HepG2 (cell line): ENCODE results near the gene CADPS. TPM values are rescaled to one million over a fixed set of nuclear protein-coding genes. Genes with fewer than 3 reads are reported as not detected.

Experiments used
- ATAC-seq: fragments of 200-7000 bp; cut with Tn5 transposase; 3 replicates; pipeline ENCODE4 v1.9.1; 2020; ENCODE audit warnings: mild to moderate bottlenecking, moderate library complexity
- BruUV-seq: library from RNA; stranded (reverse); fragments of 400-500 nt; replicated peaks from 2 replicates; lab custom pipeline; 2021; lab: Mats Ljungman, UMichigan
- CTCF ChIA-PET: fragments of 300-600 bp; formaldehyde crosslinking; extraction: SDS; loops from one replicate; lab custom pipeline; 2021; ENCODE audit warnings: low total read pairs, inconsistent platforms, low intra/inter-chr PET ratio; lab: Yijun Ruan, JAX
- POLR2A ChIA-PET: fragments of 350-600 bp; sonication (Branson Sonifier 250); formaldehyde crosslinking; loops from one replicate; lab custom pipeline; 2020; ENCODE audit warnings: antibody characterized with exemption, inconsistent platforms; lab: Yijun Ruan, JAX
- DNase-seq: peaks from one replicate; pipeline ENCODE4 v3.0.0-alpha.2; 2015; ENCODE audit warnings: low spot score
- FAIRE-seq: peaks from 3 replicates; lab custom pipeline; 2011; peaks lifted over from hg19 to GRCh38; lab: Jason Lieb, UNC
- H2AFZ ChIP-seq: one replicate; pipeline ENCODE4 v1.6.1; 2011; ENCODE audit warnings: low read length, inconsistent platforms
- H3K27ac ChIP-seq: fragments of 300-600 bp; 3 replicates; pipeline ENCODE4 v1.8.0; 2011; ENCODE audit warnings: mixed run types, mild to moderate bottlenecking, mixed read lengths, low read length, inconsistent platforms; ENCODE audit not compliant: insufficient read depth; ENCODE audit errors: extremely low read length
- H3K27me3 ChIP-seq, 2 experiments: fragments of 200-600 bp in 1 of 2; 2 replicates in 1 of 2; 3 replicates in 1 of 2; pipeline versions ENCODE4 v1.6.0 to v1.8.0; 2011; ENCODE audit warnings: low read length in 2 of 2, mild to moderate bottlenecking in 2 of 2, moderate library complexity in 2 of 2, inconsistent platforms in 1 of 2; ENCODE audit not compliant: insufficient read depth in 2 of 2, control insufficient read depth in 1 of 2
- H3K36me3 ChIP-seq, 2 experiments: fragments of 200-600 bp in 1 of 2; replicated peaks in 1 of 2; 2 replicates in 1 of 2; 3 replicates in 1 of 2; pipeline versions ENCODE4 v1.5.1 to v1.8.0; 2011; ENCODE audit warnings: low read length in 2 of 2, inconsistent platforms in 1 of 2; ENCODE audit not compliant: insufficient read depth in 2 of 2, control insufficient read depth in 1 of 2
- H3K4me1 ChIP-seq: 2 replicates; pipeline ENCODE4 v1.5.1; 2012; ENCODE audit warnings: low read length, inconsistent platforms; ENCODE audit not compliant: insufficient read depth
- H3K4me2 ChIP-seq: 2 replicates; pipeline ENCODE4 v1.6.0; 2011; ENCODE audit warnings: low read depth, low read length, inconsistent platforms
- H3K4me3 ChIP-seq, 3 experiments: fragments of 200-600 bp in 1 of 3; sonication (generic), shearing (Covaris generic) in 1 of 3; replicated peaks in 1 of 3; 2 replicates each; pipeline ENCODE4 v1.5.1; 2011 to 2016; ENCODE audit warnings: low read length in 3 of 3, inconsistent platforms in 2 of 3, low read depth in 2 of 3, mild to moderate bottlenecking in 2 of 3, control low read depth in 1 of 3, mixed read lengths in 1 of 3; ENCODE audit not compliant: insufficient read depth in 1 of 3
- H3K79me2 ChIP-seq: one replicate; pipeline ENCODE4 v1.6.1; 2011; ENCODE audit warnings: low read length, inconsistent platforms; ENCODE audit not compliant: insufficient read depth
- H3K9ac ChIP-seq: 2 replicates; pipeline ENCODE4 v1.6.0; 2011; ENCODE audit warnings: mild to moderate bottlenecking, low read depth, low read length, inconsistent platforms; ENCODE audit not compliant: insufficient read depth
- H3K9me3 ChIP-seq: 2 replicates; pipeline ENCODE4 v1.5.1; 2012; ENCODE audit warnings: mild to moderate bottlenecking, low read length
- H4K20me1 ChIP-seq: 2 replicates; pipeline ENCODE4 v1.6.0; 2011; ENCODE audit warnings: inconsistent platforms, mild to moderate bottlenecking, low read length, moderate library complexity; ENCODE audit not compliant: insufficient read depth
- ATF7-NPFF ChIP-seq: sonication (generic); formaldehyde crosslinking; IDR thresholded peaks from 2 replicates; pipeline ENCODE4 v1.8.1; 2023; ENCODE audit warnings: mild to moderate bottlenecking, low read depth, missing genetic modification reagents, moderate library complexity
- CBX2 ChIP-seq, 2 experiments: fragments of 200-600 bp in 1 of 2; sonication (generic); formaldehyde crosslinking in 1 of 2; IDR thresholded peaks; 2 replicates each; pipeline versions ENCODE4 v1.7.0 to v1.8.1; 2018 to 2022; ENCODE audit warnings: low read depth in 2 of 2, low read length in 1 of 2, mild to moderate bottlenecking in 1 of 2, missing genetic modification reagents in 1 of 2
- CSRNP1 ChIP-seq: sonication (generic); formaldehyde crosslinking; IDR thresholded peaks from 2 replicates; pipeline ENCODE4 v1.8.1; 2023; ENCODE audit warnings: mild to moderate bottlenecking, missing genetic modification reagents
- ETV5 ChIP-seq: IDR thresholded peaks from 2 replicates; pipeline ENCODE4 v1.6.1; 2018; ENCODE audit warnings: missing biosample characterization, missing genetic modification reagents, inconsistent platforms, borderline replicate concordance
- FOXK1 ChIP-seq: sonication (generic); formaldehyde crosslinking; IDR thresholded peaks from 2 replicates; pipeline ENCODE4 v1.4.0; 2020; ENCODE audit warnings: low read depth, missing genetic modification reagents, borderline replicate concordance
- NAIF1 ChIP-seq: sonication (generic); formaldehyde crosslinking; IDR thresholded peaks from 2 replicates; pipeline ENCODE4 v1.5.0; 2020; ENCODE audit warnings: mild to moderate bottlenecking, missing genetic modification reagents, borderline replicate concordance
- NBN ChIP-seq: fragments of 450-650 bp; conservative IDR thresholded peaks from 2 replicates; pipeline ENCODE4 v1.6.1; 2017
- PRDM15 ChIP-seq: sonication (generic); formaldehyde crosslinking; IDR thresholded peaks from 2 replicates; pipeline ENCODE4 v1.4.0; 2020; ENCODE audit warnings: missing genetic modification reagents
- SP4 ChIP-seq: sonication (generic); formaldehyde crosslinking; IDR thresholded peaks from 2 replicates; pipeline ENCODE4 v1.8.1; 2023; ENCODE audit warnings: mild to moderate bottlenecking, missing genetic modification reagents
- THYN1 ChIP-seq: sonication (generic); formaldehyde crosslinking; IDR thresholded peaks from 2 replicates; pipeline ENCODE4 v1.8.1; 2023; ENCODE audit warnings: low read depth, mild to moderate bottlenecking, moderate library complexity, missing genetic modification reagents, borderline replicate concordance
- ZBTB4 ChIP-seq: sonication (generic); formaldehyde crosslinking; IDR thresholded peaks from 2 replicates; pipeline ENCODE4 v1.4.0; 2020; ENCODE audit warnings: missing genetic modification reagents, mild to moderate bottlenecking, borderline replicate concordance
- ZNF292 ChIP-seq: sonication (generic); formaldehyde crosslinking; IDR thresholded peaks from 2 replicates; pipeline ENCODE4 v1.8.1; 2022; ENCODE audit warnings: mild to moderate bottlenecking, low read depth, missing genetic modification reagents, borderline replicate concordance
- ZNF619 ChIP-seq: sonication (generic); formaldehyde crosslinking; IDR thresholded peaks from 2 replicates; pipeline ENCODE4 v1.4.0; 2020; ENCODE audit warnings: mild to moderate bottlenecking, missing genetic modification reagents
- ZNF772 ChIP-seq: sonication (generic); formaldehyde crosslinking; IDR thresholded peaks from 2 replicates; pipeline ENCODE4 v1.5.0; 2020; ENCODE audit warnings: mild to moderate bottlenecking, missing genetic modification reagents
- ZNF784 ChIP-seq: sonication (generic); formaldehyde crosslinking; IDR thresholded peaks from 2 replicates; pipeline ENCODE4 v1.5.1; 2020; ENCODE audit warnings: missing genetic modification reagents, mild to moderate bottlenecking, borderline replicate concordance
- WGBS: methylation state at CpG from one replicate; pipeline ENCODE4 v1.1.6; 2017; ENCODE audit warnings: low lambda C conversion rate; 5-methylcytosine and 5-hydroxymethylcytosine counted together
- in situ Hi-C: cut with HindIII; loops from 2 replicates; pipeline ENCODE4 v1.10.0; 2017; ENCODE audit warnings: low pct_unique_long_range_greater_than_20kb; ENCODE audit not compliant: extremely low pct_ligation_motif_present
- intact Hi-C: fragments of 100-400 bp; cut with micrococcal nuclease; formaldehyde crosslinking; loops from one replicate; pipeline ENCODE4 v1.10.0; 2022; ENCODE audit not compliant: unreplicated experiment
- polyA plus RNA-seq, 8 experiments: library from polyadenylated mRNA; depleted of rRNA in 3 of 8; stranded (reverse) in 7 of 8; unstranded in 1 of 8; fragments of >200 nt; fragmentation: Illumina TruSeq in 4 of 8; extraction: Trizol in 4 of 8; gene quantifications; 2 replicates each; pipeline versions ENCODE4 v1.2.1 to v1.2.3, GENCODE V29; 2011 to 2016; ENCODE audit warnings: low read depth in 4 of 8, missing spikeins in 1 of 8, mixed read lengths in 1 of 8; ENCODE audit not compliant: insufficient read depth in 1 of 8
- total RNA-seq, 5 experiments: library from RNA; depleted of rRNA; stranded (reverse); fragments of >200 nt; fragmentation: Illumina TruSeq; extraction: Trizol; gene quantifications; 2 replicates each; pipeline ENCODE4 v1.2.3, GENCODE V29; 2016; ENCODE audit warnings: low read depth in 1 of 5

The CADPS gene
- total and polyA plus RNA-seq, 2 of the 13 experiments (the other 11 are each of a cell fraction or from before 2014, with no cell fraction given) = not detected

GRCh38 chr3:62923066-62923465, 47.9 kb upstream of the CADPS start:
- Histone ChIP-seq H3K27ac (no peak overlapping the region), H3K27me3 (no peaks in the 10 kb centered on the region), H4K20me1 (no peaks in the 10 kb centered on the region), H3K79me2 (no peaks in the 10 kb centered on the region), H3K4me1 (no peaks in the 10 kb centered on the region), H3K4me3 (no peak overlapping the region), H3K36me3 (no peaks in the 10 kb centered on the region), H3K9ac (no peak overlapping the region), H3K4me2 (no peak overlapping the region), H2AFZ (no peak overlapping the region), H3K9me3 (no peaks in the 10 kb centered on the region)
- in situ Hi-C loops = no loop called here
- intact Hi-C loops = no loop called here
- BruUV-seq = no TSS peak
- ATAC-seq = peak; percentile 28; the same call in 1 of the 3 replicates
- DNase-seq = no peak
- CTCF ChIA-PET = no interaction called here
- POLR2A ChIA-PET = no interaction called here
- FAIRE-seq = no peak
- WGBS = 0% methylated on average over 2 of the region's 2 CpGs
- TF ChIP-seq NBN = no peak
- no peak for TF ChIP-seq NAIF1
- TF ChIP-seq ZNF784 (CRISPR knock-in tag) = no peak
- no peak for TF ChIP-seq ZNF619
- TF ChIP-seq ZNF292 (CRISPR knock-in tag) = no peak
- TF ChIP-seq SP4 (CRISPR knock-in tag) = no peak
- no peak for TF ChIP-seq ZNF772
- no peak for TF ChIP-seq THYN1 (CRISPR knock-in tag)
- TF ChIP-seq ATF7-NPFF (CRISPR knock-in tag) = no peak
- no peak for TF ChIP-seq CSRNP1 (CRISPR knock-in tag)
- no peak for TF ChIP-seq CBX2 (IDR thresholded peaks at IDR 0.05; ENCODE audit: low read depth, low read length)
- TF ChIP-seq CBX2 (CRISPR knock-in tag; IDR thresholded peaks at IDR 0.05; ENCODE audit: low read depth) = no peak
- no peak for TF ChIP-seq PRDM15 (CRISPR knock-in tag)
- no peak for TF ChIP-seq ZBTB4 (CRISPR knock-in tag)
- TF ChIP-seq FOXK1 = no peak
- no peak for TF ChIP-seq ETV5 (CRISPR knock-in tag)
